Activated T-helper 1 cell treated with Interleukin-2 at 50 U/mL for 16 hours (primary cell): ENCODE results near the gene HCFC1R1.

Experiments
- DNase-seq: peaks from one replicate; pipeline ENCODE4 v3.0.0-alpha.2; 2020; ENCODE audit warnings: low read depth

The HCFC1R1 gene

DNA sequence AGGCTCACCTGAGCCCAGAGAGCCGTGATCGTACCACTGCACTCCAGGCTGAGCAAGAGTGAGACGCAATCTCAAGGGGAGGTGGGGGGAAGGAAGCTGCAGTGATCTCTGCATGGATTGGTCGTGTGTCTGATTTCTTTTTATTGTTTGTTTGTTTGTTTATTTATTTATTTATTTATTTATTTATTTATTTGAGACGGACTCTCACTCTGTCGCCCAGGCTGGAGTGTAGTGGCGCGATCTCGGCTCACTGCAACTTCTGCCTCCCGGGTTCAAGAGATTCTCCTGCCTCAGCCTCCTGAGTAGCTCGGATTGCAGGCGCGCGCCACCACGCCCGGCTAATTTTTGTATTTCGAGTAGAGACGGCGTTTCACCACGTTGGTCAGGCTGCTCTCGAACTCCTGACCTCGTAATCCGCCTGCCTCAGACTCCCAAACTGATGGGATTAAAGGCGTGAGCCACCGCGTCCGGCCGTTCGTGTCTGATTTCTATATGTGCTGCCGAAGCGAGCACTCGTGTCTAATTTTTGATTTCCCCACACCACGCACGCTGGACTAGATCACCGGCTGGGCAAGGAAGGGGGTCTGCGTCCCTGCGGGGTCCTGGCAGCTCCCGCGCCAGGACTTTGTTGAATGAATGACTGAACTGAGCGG is 4.0 kb downstream of the HCFC1R1 start:
- DNase-seq, result no peak

DNA sequence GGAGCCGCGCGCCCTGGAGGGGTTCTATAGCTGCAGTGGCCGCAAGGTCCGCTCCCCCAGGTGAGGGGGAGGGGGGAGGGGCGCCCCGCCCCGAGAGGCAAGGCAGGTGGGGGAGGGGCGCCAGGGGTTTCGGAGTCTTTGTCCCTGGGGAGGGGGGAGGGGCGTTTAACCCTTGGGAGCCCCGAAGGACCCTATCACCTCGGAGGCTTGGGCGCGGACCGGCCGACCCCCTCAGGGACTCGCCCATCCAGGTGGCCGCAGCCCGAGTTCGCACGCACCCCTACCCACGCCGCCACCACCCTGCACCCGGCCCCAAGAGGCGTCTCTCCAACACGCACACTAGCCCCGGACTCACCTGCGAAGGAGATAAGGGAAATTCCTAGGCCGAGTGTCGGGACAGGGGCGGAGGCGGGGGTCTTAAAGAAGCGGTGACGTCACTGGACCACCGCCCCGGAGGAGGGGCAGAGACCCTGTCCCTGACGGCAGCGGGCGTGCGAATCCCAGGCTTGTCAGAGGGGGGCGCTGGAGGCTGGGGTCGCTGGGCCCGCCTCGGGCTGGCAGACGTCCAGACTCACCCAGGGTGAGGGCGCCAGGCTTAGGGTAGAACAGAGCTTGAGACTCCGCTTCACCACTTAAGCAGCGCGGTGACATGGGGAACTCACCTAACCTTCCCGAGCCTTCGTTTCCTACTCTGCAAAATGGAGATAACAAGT is 5.8 kb downstream of the HCFC1R1 start, which contains the start of gene CLDN6:
Gene CLDN6, minus strand, starts transcription at position 390 of the 713 bp plus-strand sequence. CDS start 2,162 bp downstream, outside the sequence.
- no peak for DNase-seq

DNA sequence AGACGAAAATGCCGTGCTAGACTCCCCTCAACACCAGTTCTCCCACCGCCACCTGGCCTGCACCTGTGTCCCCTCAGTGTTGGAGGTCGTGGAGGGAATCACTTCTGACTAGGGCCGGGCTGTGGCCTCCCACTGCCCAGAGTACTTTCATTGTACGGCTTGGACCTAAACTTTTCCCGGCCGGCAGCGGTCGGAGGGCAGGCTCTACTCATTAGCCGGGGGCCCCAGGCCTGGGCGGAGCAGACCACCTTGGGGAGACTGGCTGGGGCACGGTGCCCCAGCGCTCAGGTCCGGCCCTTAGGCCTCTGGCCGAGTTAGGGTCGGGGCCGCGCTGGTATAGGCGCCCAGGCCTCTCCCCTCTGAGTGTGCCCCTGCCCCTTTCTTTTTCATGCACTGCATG is 6.4 kb downstream of the HCFC1R1 start:
- no peak for DNase-seq

DNA sequence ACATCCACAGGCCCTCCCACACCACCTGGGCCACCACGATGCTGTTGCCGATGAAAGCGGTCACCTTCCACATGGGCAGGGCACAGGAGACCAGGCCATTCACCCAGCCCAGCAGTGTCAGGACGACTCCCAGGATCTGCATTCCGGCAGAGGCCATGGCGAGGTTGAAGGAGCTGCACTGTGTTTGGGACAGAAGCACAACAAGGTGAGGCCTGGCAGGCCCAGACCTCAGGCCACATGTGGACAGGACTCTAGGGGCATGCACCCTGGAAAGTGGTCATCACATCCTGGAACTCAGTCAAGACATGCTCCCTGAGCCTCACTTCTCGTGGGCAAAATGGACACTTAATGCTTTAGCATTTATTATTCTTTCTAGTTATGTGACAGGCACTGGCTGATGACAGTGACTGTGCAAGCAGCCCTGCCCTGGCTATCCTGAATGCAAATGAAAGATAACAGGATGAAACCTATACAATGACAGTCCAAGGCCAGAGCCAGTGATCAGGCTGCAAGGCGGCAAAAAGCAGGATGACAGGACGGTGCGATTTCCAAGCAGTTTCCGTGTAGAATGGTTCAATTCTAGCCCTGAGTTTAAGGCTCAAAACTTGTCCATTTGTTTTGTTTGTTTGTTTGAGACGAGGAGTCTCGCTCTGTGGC is 7.7 kb downstream of the HCFC1R1 start:
- DNase-seq, result no peak

DNA sequence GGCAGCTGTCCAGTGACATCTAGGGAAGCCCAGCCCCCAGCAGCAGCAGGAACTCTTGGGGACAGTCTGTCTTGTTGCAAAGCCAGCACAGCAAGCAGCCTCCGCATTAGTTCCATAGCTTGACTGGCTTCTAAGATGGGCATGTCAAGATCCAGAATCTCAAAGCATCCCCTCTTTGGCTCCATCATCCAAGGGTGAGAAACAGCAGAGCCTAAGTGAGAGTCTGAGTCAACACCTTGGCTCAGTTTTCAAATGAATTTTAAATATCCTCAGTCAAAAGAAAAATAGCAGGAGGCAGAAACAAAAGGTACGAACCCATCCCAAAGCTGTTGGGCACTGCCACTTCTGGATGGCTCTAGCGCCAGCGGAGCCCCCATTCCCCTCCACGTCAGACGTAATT is 8.8 kb downstream of the HCFC1R1 start:
- DNase-seq, result no peak

DNA sequence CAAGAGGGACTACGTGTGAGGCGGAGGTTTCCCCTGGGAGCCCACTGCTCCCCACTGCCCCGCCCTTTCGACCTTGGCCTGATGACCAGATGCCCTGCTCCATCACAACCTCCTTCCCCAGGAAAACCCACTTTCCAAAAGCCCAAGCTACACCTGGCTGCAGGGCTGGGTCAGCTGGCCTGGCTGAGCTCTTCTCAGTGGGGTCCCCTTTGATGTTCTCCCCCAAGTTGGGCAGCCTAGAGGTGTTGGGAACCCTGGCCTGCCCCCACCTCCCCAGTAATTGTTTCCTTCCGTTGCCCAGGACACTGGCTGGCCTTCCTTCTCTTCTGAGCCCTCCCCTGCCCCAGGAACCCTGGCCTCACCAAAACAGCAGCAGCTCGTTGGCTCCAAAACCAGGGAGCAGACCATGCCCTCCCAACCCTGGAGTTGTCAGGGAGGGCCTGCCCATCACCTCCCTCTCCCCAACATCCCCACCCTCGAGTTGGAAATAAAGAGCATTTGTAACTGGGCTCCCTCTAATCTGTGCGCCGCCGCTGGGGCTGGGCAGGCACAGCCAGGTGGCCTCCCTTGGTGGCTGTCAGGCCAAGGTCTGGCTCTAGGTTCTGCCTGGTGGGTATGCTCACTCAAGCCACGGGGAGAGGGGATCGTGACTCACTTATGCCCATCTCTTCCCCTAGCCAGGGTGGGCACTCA is 9.6 kb downstream of the HCFC1R1 start:
- DNase-seq, result no peak

DNA sequence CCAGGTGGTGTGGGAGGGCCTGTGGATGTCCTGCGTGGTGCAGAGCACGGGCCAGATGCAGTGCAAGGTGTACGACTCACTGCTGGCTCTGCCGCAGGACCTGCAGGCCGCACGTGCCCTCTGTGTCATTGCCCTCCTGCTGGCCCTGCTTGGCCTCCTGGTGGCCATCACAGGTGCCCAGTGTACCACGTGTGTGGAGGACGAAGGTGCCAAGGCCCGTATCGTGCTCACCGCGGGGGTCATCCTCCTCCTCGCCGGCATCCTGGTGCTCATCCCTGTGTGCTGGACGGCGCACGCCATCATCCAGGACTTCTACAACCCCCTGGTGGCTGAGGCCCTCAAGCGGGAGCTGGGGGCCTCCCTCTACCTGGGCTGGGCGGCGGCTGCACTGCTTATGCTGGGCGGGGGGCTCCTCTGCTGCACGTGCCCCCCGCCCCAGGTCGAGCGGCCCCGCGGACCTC is 10.2 kb downstream of the HCFC1R1 start:
- no peak for DNase-seq

DNA sequence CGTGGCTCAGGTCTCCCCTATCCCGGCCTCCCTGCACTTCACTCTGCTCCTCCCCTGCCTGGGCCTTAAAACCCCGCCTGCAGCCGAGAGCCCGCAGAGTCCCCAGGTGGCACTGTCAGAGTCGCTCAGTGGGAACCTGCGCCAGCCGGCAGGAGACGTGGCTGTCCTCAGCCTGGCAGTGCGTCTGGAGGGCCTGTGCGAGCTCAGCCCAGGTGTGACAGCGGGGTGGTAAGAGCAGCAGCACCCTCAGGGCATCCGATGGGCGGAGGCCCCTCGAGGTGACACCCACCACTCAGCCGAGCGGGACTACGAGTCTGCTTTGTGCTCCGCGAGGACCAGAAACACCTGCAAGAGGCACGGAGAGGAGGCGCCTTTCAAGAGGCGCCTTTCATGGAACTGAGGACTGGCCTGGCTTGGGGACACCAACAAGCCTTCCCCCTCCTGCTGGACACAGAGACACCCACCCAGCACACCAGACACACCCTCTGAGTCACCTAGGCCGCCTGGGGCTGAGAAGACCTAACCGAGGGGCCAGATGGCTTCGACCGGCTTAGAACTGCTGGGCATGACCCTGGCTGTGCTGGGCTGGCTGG is 10.8 kb downstream of the HCFC1R1 start, which contains the start of gene CLDN9:
Gene CLDN9, plus strand, starts transcription at position 96 of the 593 bp plus-strand sequence. Its CDS starts 440 bp downstream, at position 536.
- DNase-seq, result no peak

DNA sequence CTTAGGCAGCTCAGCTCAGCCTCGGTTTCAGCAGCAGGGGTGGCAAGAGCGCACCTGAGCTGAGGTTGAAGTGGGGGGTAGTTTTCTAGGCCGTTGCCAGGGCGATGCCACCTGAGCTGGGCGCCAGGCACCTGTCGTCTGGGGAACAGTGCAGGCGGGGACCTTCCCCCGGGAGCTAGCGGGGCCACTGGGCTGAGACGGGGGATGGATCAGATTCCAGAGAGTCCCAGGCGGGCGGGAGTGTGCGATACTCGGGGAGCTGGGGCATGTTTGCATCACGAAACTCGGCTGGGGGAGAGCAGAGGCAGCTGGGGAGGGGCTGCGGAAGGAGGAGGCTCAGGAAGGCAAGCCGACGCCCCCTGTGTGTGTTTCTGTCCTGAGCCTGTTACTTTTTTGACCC is 11.5 kb downstream of the HCFC1R1 start:
- no peak for DNase-seq

DNA sequence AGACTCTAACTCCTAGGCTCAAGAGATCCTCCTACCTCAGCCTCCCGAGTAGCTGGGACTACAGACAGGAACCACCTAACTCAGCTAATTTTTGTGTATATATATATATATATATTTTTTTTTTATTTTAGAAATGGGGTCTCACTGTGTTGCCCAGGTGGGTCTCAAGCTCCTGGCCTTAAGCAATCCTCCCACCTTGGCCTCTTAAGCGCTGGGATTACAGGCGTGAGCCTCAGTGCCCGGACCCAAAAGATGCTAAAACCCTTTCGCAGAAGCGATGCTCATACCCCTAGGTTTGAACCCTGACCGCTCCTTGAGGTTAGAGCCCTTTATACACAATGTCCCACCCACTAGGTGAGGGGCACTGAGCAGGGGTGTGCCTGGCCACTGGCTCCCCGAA is 13.2 kb downstream of the HCFC1R1 start:
- DNase-seq, result no peak

DNA sequence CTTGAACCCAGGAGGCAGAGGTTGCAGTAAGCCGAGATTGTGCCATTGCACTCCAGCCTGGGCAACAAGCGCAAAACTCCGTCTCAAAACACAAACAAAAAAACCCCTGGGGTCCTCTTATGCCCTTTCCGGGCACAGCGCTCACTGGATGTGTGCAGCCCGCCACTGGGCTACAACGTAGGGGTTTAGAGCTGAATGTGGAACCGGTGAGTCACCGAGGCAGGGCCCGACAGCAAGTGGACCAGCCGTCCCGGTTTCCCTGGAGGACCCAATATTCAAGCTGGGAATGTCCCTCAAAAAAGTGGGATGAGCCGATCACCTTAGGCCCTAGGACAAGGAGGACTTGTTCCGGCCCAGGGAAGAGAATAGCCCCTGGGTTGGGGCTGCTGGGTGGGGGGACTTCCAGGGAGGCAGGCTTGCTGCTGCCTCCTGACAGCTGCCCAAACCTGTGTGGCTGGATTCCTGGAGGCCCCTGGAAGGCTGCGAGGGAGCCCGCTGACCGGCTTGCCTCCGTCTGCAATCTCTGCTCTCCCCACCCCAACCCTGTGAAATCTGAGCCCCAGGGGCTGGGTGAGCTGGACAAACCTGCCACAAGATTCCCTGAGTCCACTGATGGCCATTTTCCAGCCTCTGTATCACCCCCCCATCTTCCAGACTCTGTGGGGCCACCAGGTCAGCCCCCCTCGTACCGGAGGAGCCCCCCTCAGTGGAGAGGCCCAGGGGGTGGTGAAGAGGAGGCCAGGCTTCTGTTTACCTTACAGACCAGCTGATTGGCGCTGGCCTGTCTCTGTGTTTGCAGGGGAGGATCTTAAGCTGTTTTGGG is 14.0 kb downstream of the HCFC1R1 start:
- DNase-seq, result no peak

DNA sequence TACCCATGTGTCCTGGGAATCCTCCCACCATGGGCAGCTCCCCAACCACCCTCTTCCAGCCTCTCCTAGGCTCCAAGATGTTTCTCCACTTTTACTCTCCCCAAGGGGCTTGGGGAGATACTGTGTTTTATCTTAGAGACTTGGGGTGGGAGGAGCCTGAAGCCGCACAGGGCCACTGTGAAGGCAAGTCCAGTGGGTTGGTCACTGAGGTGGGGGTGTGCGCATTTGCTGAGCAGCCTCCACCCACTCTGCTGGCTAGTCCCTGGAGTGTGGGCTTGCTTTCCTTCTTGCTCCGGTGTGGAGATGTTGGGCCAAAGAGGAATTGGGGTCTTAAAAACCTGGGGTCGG is 15.1 kb downstream of the HCFC1R1 start:
- DNase-seq, result no peak

DNA sequence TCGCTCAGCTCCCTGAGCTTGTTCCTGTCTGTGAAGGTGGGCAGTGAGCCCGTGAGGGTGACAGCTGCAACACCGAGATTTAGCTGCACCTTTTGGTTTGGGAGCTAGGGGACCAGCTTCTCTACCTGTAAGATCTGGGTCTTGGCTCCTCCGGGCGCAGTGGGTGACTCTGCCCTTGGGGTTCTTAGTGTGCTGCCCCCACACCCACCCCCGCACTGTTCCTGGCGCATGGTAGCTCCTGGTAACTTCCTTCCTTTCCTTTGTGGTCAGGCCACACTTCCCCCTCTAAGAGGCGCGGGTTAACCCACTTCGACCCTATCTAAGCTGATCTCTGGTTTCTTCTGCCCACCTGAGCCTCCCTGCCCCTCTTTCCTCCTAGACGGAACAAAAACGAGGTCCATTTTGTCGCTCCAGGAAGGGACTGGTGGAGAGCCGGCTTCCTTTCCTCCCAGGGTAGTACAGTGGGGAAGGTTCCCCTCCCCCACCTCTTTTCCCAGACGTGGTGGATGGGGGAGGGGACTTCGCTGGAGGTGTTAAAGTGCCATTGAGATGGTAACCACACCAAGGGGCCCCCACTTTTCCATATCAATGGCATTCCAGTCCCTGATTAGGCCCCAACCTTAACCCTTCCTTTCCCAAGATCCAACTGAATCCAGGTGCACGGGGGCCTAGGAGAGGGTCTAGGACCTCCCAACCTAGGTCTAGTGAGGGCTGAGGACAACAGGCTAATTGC is 15.6 kb downstream of the HCFC1R1 start:
- no peak for DNase-seq

DNA sequence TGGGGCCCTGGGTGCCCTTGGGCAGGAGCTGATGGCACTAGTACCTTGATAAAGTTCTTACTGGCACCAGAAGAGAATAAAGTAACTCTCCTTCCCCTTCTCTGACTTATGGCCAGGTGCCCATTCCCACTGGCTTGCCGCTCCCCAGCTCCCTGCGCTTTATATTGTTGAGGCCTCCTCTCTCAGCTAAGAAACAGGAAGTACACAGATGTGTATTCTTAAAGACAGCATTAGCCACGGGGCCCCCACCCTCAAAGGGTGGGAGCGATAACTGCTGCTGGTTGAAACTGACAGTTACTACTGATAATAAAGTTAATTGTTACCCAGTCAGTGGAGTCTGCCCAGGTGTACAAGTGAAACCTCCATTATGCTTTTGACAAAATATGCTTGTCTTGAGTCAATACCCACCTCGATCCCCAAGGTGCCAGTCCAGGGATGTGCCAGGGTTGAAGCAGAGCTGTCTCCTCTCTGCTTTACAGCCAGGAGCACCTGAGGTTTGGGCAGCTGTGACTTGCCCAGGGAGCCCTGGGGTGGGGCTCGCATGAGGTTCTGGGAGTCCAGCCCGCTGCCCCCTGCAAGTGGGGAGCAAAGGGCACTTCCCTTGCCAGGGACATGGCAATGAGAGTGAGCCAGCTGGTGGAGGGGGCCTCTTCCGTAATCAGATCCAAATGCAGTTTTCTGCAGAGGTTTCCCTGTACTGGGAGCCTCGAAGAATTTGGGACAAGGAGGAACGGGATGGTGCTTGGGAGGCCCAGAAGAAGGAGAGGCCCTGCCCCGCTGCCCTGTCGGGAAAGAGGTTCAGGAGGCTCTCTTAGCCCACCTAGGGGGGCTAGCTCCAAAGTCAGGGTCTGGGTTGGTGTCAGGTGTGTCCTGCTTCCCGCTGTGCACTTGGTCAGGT is 16.4 kb downstream of the HCFC1R1 start:
- no peak for DNase-seq

DNA sequence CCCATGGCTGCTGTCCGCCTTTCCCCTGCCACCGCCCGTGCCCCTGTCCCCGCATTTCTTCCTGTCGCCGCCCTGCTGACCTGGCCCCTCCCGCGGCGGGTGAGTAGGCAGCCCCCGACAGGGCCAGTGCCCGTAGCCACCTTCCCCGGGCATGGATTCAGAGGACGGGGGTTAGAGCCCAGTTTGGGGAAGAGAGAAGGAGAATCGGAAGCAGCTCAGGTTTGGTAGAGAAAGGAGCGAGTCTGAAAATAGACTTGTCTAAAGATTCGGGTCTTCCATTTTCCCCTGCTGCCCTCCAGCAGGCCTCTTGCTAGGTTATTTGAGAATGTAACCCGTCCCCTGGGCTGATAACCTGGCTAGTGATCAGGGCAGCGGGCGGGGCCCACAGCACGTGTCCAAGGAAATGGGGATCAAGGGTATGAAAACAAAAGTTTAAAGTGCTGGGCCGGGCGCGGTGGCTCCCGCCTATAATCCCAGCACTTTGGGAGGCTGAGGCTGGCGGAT is 18.9 kb downstream of the HCFC1R1 start:
- no peak for DNase-seq

DNA sequence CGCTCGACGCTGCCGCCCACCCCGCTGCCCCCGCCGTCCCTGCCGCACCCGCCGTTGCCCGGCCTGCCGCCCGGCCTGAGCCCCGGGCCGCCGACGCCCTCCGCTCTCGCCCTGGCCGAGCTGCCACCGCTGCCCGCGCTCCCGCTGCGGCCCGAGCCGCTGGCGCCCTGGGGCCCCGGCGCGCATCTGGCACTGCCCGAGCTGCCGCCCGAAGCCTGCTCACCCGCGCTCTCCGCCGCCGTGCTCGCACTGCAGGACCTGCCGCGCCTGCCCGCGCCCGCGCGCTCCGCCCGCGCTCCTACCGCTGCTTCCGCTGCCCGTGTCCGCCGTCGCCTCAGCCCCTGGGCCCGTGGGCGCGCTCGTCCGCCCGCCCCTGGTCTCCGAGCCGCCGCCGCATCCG is 19.4 kb downstream of the HCFC1R1 start:
- DNase-seq, result no peak

DNA sequence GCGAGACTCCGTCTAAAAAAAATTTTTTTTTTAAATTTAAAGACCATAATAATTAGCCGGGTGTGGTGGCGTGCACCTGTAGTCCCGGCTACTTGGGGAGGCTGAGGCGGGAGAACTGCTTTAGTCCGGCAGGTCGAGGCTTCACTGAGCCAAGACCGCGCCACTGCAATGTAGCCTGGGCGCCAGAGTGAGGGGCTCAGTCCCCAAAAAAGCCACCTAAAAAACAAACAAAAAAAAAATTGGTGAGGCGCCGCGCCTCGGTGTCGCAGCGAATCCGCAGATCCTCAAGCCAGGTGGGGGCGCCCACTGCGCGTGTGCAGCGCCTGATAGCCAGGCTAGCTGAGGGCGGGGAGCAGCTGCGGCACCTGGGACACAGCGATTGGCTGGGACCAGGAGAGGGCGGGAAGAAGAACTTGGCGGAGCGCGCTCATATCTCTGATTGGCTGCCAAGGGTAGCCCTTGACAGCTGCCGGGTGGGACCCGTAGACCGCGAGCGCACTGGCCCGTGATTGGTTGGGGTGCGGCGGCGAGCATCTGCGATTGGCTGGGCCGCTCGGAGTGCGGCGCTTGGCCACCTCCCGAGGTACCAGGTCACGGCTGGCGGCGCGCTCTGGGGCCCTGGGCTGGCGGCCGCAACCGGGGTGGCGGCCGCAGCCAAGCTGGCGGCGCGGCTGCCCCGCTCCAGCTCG is 20.0 kb downstream of the HCFC1R1 start:
- peak; percentile 93 for DNase-seq

DNA sequence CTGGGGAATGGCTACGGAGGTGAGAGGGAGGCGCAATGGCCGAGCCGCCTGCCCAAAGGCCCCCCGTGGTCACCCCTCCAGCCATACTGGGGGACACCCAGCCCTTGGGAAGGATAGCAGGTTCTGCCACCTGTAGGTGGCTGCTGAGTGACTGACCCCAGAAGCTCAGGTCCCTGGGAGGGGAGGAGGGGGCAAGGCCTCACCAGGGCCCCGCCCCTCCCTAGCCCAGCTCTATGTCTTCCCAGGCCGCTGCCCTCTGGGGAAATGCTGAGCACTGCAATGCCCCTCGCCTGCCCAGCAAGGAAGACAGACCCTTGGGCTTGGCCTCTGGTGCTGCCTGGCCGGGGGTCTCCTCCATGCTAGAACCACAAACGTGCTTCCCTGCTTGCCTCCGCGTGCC is 22.4 kb downstream of the HCFC1R1 start:
- DNase-seq, result no peak

DNA sequence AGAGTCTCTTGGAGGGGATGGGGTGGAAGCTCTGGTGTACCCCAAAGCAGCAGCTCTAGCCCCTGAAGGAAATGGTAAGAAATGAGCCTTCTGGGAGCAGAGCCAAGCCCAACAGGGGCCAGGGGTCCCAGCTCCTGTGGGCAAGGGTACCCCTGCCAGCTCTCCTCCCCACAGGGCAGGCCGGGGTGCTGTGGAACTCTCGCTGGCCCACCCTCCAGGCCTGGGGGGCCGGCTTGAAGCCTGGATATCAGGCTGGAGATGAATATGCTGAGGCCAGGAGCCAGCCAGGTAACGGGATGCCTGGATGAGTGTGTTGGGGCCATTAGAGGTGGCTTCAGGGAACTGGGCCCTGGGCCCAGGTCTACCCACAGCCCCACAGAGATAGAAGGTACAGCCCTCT is 23.2 kb downstream of the HCFC1R1 start:
- no peak for DNase-seq
